Stimulated activated CD8-positive, alpha-beta memory T cell treated with anti-CD3 and anti-CD28 coated beads, Interleukin-4, amount 100 ng/mL, for 48 hours (primary cell): ENCODE data around the gene TRIM24.
A peak's percentile ranks its signal among the peaks of the same experiment; 100 is the strongest.
"Not testable (repeated sequence)": the region's sequence is repeated elsewhere in the genome, so short reads cannot be mapped to it uniquely, and the experiment has no call there.

Experiments used
- DNase-seq: peaks from one replicate; pipeline ENCODE4 v3.0.0-alpha.2; 2020

TRIM24 gene

GRCh38 chr7:138460649-138461607, 869 bp downstream of the TRIM24 start:
- peak; percentile 70 for DNase-seq

DNA sequence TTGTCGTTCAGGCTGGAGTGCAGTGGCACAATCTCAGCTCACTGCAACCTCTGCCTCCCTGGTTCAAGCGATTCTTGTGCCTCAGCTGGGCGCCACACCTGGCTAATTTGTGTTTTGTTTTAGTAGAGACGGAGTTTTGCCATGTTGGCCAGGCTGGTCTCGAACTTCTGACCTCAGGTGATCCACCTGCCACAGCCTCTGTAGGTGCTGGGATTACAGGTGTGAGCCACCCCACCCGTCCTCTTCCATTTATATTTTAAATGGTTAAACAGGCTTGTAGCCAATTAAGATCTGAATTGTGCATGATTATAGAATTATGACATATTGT, 3.2 kb downstream of the TRIM24 start:
- DNase-seq = not testable (repeated sequence)

GRCh38 chr7:138465046-138465445, 5.0 kb downstream of the TRIM24 start:
- no peak for DNase-seq

DNA sequence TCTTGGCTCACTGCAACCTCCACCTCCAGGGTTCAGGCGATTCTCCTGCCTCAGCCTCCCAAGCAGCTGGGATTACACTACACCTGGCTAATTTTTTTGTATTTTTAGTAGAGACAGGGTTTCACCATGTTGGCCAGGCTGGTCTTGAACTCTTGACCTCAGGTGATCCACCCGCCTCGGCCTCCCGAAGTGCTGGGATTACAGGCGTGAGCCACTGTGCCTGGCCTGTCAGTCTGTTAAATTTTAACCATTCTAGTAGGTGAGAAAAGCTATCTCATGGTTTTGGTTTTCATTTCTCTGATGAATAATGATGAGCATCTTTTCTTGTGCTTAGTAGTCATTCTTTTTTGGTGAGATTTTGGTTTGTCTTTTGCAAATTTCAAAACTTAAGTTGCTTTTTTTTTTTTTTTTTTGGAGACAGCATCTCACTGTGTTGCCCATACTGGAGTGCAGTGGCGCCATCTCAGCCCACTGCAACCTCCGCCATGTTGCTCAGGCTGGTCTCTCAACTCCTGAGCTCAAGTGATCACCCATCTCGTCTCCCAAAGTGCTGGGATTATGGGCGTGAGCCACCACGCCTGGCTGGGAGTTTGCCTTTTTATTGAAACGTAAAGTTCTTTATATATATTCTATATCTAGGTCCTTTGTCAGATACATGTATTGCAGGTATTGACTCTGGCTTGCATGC, 6.2 kb downstream of the TRIM24 start:
- DNase-seq = not testable (repeated sequence)

GRCh38 chr7:138468244-138469123, 8.4 kb downstream of the TRIM24 start:
- DNase-seq = no peak

- no peak for DNase-seq
These were observed 10.5 kb downstream of the TRIM24 start for GRCh38 chr7:138470391-138471157.

GRCh38 chr7:138472292-138473079, 12.4 kb downstream of the TRIM24 start:
- no peak for DNase-seq

DNA sequence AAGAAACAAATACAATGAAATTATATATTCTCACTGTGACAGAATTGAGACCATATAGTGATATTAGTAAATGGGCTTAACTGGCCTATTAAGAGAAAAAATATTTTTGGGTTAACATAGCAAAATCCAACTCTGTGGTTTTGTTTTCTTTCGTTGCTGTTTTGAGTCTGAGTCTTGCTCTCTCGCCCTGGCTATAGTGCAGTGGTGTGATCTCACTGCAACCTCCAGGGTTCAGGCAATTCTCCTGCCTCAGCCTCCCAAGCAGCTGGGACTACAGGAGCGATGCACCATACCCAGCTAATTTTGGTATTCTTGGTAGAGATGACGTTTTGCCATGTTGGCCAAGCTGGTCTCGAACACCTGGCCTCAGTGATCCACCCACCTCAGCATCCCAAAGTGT, 15.3 kb downstream of the TRIM24 start:
- no peak for DNase-seq

GRCh38 chr7:138477081-138477578, 17.1 kb downstream of the TRIM24 start:
- no peak for DNase-seq

GRCh38 chr7:138477581-138477980, 17.5 kb downstream of the TRIM24 start:
- no peak for DNase-seq

GRCh38 chr7:138478499-138478908, 18.4 kb downstream of the TRIM24 start:
- no peak for DNase-seq

- DNase-seq = no peak
These were observed 20.5 kb downstream of the TRIM24 start for GRCh38 chr7:138480527-138480926.

DNA sequence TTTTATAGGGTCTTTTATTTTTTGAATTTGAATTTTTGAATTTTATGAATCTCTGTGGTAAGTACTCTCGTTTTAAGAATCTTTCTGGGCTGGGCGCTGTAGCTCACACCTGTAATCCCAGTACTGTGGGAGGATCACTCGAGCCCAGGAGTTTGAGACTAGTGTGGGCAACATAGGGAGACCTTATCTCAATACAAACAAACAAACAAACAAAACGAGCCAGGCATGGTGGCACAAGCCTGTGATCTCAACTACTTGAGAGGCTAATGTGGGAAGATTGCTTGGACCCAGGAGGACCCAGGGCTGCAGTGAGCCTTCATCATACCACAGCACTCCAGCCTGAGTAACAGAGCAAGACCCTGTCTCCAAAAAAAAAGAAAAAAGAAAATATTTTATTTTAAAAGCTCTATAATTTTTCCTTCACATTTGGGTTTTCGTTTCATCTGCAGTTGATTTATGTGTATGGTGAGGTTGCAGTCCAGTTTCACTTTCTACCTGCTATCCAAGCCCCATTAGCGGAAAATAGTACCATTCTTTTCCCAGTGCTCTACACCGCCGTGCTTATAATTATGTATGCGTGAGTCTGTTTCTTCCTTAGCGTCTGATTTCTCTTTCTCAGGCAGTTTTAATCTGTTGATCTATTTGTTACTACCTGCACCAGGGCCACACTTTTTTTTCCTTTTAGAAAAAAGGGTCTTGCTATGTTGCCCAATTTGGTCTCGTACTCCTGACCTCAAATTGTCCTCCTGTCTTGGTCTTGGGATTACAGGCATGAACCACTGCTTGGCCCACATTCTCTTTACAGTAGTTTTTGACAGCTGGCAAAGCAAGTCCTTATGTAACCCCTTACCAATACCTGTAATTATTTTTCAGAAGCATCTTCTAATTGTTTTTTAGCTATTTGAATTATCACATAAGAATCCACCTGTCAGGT, 21.7 kb downstream of the TRIM24 start:
- DNase-seq = no peak

DNA sequence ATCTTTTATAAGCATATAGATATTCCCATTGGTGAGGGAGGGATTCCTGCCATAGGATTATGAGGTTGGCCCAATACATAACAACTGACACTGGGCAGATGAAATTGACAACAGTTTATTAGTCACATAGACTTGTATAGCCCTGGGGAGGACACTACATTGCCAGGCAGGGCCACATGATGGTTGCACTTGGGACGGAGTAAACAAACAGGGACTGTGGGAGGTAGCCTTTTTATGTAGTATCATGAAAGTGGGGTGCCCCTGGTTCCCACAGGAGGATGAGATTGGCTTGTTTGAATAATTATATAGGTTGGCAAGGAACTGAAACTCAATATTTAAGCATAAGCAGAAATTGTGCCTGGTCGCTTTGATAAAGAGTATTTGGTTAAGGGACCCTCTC, 23.5 kb downstream of the TRIM24 start:
- DNase-seq = no peak

DNA sequence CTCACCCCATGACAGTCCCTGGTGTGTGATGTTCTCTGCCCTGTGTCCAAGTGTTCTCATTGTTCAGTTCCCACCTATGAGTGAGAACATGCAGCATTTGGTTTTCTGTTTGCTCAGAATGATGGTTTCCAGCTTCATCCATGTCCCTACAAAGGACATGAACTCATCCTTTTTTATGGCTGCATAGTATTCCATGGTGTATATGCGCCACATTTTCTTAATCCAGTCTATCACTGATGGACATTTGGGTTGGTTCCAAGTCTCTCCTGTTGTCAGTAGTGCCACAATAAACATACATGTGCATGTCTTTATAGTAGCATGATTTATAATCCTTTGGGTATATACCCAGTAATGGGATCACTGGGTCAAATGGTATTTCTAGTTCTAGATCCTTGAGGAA, 25.4 kb downstream of the TRIM24 start:
- not testable (repeated sequence) for DNase-seq

DNA sequence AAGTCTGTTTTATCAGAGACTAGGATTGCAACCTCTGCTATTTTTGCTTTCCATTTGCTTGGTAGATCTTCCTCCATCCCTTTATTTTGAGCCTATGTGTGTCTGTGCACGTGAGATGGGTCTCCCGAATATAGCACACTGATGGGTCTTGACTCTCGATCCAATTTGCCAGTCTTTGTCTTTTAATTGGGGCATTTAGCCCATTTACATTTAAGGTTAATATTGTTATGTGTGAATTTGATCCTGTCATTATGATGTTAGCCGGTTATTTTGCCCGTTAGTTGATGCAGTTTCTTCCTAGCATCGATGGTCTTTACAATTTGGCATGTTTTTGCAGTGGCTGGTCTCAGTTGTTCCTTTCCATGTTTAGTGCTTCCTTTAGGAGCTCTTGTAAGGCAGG, 29.1 kb downstream of the TRIM24 start:
- not testable (repeated sequence) for DNase-seq

DNA sequence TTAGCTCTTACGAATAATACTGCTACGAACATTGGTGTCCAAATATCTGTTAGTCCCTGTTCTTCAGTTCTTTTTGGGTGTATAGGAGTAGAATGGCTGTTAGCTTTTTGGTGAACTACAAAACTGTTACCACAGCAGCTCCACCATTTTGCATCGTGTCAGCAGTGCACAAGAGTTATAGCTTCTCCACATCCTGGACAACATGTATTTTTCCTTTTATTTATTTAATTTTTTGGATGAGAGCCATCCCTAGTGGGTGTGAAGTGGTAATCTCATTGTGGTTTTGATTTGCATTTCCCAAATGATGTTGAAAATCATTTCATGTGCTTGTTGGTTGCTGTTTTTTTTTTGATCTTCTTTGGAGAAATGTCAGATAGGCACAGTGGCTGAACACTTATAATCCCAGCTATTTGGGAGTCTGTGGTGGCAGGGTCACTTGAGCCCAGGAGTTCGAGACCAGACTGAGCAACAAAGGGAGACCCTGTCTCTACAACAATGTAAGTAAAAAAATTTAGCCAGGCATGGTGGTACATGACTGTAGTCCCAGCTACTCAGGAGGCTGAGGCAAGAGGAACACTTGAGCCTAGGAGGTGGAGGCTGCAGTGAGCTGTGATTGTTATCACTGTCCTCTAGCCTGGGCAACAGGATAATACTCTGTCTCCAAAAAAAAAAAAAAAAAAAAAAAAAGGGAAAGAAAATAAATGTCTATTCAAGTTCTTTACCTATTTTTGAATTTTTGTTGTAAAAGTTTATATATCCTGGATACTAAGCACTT, 31.7 kb downstream of the TRIM24 start:
- no peak for DNase-seq

DNA sequence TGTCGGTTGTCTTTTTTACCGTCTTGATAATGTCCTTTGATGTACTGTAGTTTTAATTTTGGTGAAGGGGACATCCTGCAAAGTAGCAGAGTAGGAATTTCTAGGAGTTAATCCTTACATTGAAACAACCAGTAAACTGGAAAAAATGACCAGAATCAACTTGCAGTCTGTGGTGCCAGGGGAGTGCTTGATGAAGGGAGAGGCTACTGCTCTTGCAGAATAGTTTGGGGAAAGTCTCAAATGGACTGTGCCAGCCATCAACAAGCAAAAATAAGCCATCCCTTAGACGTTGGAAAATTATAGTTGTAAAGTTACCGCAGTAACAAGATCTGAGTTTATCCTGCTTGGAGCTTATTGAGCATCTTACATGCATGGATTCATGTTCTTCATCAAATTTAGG, 32.4 kb downstream of the TRIM24 start:
- DNase-seq = no peak

- no peak for DNase-seq
These were observed 33.5 kb downstream of the TRIM24 start for GRCh38 chr7:138493535-138493934.
